ENCODE results near the gene TRIP10.

DNA sequence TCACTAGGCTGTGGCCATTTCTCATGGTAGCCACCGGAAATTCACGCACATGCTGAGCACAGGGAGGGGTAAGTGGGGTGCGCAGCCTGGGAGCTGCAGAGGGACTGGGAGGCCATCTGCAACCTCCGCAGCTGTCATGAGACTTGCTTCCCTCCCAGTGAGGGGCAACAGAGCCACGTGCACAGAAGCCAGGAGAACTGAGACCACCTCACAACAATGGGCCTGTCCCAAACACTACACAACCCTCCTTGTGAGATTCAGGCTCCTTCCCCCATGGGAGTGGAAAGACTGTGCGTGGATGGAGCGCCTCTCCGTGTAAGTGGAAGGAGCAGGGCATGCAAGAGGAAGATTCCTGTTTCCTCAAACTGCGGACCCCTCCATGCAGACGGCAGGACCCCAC is 27.9 kb upstream of the TRIP10 start:
- TF ChIP-seq OSR1 (CRISPR knock-in tag; IDR thresholded peaks at IDR 0.05) (no peak), GLIS3 (CRISPR knock-in tag; IDR thresholded peaks at IDR 0.05) (no peak), CSDC2 (CRISPR knock-in tag; IDR thresholded peaks at IDR 0.05) (no peak), BACH2 (CRISPR knock-in tag; IDR thresholded peaks at IDR 0.05; ENCODE audit: borderline replicate concordance) (no peak)
- TF ChIP-seq, protein P1, sequence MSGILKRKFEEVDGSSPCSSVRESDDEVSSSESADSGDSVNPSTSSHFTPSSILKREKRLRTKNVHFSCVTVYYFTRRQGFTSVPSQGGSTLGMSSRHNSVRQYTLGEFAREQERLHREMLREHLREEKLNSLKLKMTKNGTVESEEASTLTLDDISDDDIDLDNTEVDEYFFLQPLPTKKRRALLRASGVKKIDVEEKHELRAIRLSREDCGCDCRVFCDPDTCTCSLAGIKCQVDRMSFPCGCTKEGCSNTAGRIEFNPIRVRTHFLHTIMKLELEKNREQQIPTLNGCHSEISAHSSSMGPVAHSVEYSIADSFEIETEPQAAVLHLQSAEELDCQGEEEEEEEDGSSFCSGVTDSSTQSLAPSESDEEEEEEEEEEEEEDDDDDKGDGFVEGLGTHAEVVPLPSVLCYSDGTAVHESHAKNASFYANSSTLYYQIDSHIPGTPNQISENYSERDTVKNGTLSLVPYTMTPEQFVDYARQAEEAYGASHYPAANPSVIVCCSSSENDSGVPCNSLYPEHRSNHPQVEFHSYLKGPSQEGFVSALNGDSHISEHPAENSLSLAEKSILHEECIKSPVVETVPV (CRISPR knock-in tag; IDR thresholded peaks at IDR 0.05), result no peak
